ENCODE data around the gene OR4C45.

DNA sequence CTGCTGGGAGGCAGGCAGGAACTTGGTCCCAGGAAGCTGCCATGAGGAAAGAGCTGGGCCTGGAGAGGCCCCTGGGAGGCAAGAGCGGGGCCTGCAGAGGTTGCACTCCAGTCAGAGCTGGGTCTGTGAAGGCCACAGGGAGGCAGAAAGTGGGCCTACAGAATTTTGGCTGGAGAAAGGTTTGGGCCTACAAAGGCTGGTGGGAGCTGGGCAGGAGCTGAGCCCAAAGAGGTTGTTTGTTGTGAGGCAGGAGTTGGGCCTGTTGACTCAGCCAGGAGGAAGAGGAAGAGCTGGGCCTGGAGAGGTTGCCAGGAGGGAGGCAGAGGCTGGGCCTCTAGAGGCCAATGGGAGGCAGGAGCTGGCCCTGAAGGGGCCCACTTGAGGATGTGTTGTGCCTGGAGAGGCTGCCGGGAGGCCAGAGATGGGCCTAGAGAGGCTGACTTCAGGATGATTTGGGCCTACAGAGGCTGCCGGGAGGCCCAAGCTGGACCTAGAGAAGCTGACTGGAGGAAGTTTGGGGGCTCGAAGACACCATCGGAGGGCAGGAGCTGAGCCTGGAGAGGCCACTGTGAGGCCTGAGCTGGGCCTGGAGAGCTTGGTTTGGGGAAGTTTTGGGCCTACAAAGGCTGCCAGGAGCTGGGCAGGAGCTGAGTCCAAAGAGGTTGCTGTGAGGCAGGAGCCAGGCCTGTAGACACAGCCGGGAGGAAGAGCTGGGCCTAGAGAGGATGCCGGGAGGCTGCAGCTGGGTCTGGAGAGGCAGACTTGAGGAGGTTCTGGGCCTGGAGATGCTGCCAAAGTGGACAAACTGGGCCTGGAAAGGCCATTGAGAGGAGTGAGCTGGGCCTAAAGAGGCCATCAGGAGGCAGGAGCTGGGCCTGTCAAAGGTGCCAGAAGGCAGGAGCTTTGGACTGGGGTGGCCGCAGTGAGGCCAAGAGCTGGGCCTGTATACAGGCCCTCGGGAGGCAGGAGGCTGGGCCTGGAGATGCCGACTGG, 40.7 kb downstream of the OR4C45 start:
- TF ChIP-seq ZNF140 (tag by site-specific recombination; IDR thresholded peaks at IDR 0.05) (no peak), KLF16 (tag by site-specific recombination; IDR thresholded peaks at IDR 0.05) (no peak), ZNF266 (tag by site-specific recombination; IDR thresholded peaks at IDR 0.05; ENCODE audit: low read depth) (no peak), REPIN1 (tag by site-specific recombination; IDR thresholded peaks at IDR 0.05; ENCODE audit: low read depth) (no peak), ZNF654 (tag by site-specific recombination; IDR thresholded peaks at IDR 0.05; ENCODE audit: low read depth) (no peak), ZNF350 (tag by site-specific recombination; IDR thresholded peaks at IDR 0.05) (no peak), ELK4 (IDR thresholded peaks at IDR 0.05; ENCODE audit: borderline replicate concordance, low read depth, low read length) (no peak)
- TF ChIP-seq, protein P1, sequence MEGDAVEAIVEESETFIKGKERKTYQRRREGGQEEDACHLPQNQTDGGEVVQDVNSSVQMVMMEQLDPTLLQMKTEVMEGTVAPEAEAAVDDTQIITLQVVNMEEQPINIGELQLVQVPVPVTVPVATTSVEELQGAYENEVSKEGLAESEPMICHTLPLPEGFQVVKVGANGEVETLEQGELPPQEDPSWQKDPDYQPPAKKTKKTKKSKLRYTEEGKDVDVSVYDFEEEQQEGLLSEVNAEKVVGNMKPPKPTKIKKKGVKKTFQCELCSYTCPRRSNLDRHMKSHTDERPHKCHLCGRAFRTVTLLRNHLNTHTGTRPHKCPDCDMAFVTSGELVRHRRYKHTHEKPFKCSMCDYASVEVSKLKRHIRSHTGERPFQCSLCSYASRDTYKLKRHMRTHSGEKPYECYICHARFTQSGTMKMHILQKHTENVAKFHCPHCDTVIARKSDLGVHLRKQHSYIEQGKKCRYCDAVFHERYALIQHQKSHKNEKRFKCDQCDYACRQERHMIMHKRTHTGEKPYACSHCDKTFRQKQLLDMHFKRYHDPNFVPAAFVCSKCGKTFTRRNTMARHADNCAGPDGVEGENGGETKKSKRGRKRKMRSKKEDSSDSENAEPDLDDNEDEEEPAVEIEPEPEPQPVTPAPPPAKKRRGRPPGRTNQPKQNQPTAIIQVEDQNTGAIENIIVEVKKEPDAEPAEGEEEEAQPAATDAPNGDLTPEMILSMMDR (tag by site-specific recombination; IDR thresholded peaks at IDR 0.05) = no peak
